ENCODE data around the gene PROSER3.

The PROSER3 gene

GRCh38 chr19:35790981-35791813, 33.2 kb downstream of the PROSER3 start:
- no peaks in the 10 kb centered on the region for H3K9me3 ChIP-seq (ENCODE audit: control insufficient read depth, low read length)
- H3K79me2 ChIP-seq = no peaks in the 10 kb centered on the region
- H3K27me3 ChIP-seq (ENCODE audit: control insufficient read depth, insufficient read depth, low read length) = no peaks in the 10 kb centered on the region
- H3K9ac ChIP-seq = no peak overlapping the region
- no peaks in the 10 kb centered on the region for H3K36me3 ChIP-seq (ENCODE audit: control insufficient read depth, insufficient read depth, low read length)
- no peaks in the 10 kb centered on the region for H3K4me1 ChIP-seq
- no peak overlapping the region for H3K27ac ChIP-seq
- no peak overlapping the region for H2AFZ ChIP-seq
- TF ChIP-seq CTCF (IDR thresholded peaks at IDR 0.05) = no peak
- no peak overlapping the region for H3K4me2 ChIP-seq (ENCODE audit: low read length)
- no peak overlapping the region for H3K4me3 ChIP-seq (ENCODE audit: low read depth, low read length)

GRCh38 chr19:35791814-35792279, 33.9 kb downstream of the PROSER3 start:
- Histone ChIP-seq H3K27ac (no peak overlapping the region), H3K4me3 (ENCODE audit: low read depth, low read length) (no peak overlapping the region), H3K36me3 (ENCODE audit: control insufficient read depth, insufficient read depth, low read length) (no peaks in the 10 kb centered on the region), H3K4me2 (ENCODE audit: low read length) (no peak overlapping the region), H2AFZ (no peak overlapping the region), H3K9ac (no peak overlapping the region), H3K79me2 (no peaks in the 10 kb centered on the region), H3K9me3 (ENCODE audit: control insufficient read depth, low read length) (no peaks in the 10 kb centered on the region), H3K4me1 (no peaks in the 10 kb centered on the region), H3K27me3 (ENCODE audit: control insufficient read depth, insufficient read depth, low read length) (no peaks in the 10 kb centered on the region)
- TF ChIP-seq CTCF (IDR thresholded peaks at IDR 0.05) = no peak

GRCh38 chr19:35792312-35792711, 34.3 kb downstream of the PROSER3 start:
- Histone ChIP-seq H3K4me1 (no peaks in the 10 kb centered on the region), H3K36me3 (ENCODE audit: control insufficient read depth, insufficient read depth, low read length) (no peaks in the 10 kb centered on the region), H3K4me3 (ENCODE audit: low read depth, low read length) (no peak overlapping the region), H2AFZ (no peak overlapping the region), H3K27ac (no peak overlapping the region), H3K4me2 (ENCODE audit: low read length) (no peak overlapping the region), H3K9ac (no peak overlapping the region), H3K27me3 (ENCODE audit: control insufficient read depth, insufficient read depth, low read length) (no peaks in the 10 kb centered on the region), H3K79me2 (no peaks in the 10 kb centered on the region), H3K9me3 (ENCODE audit: control insufficient read depth, low read length) (no peaks in the 10 kb centered on the region)
- TF ChIP-seq CTCF (IDR thresholded peaks at IDR 0.05) = no peak

GRCh38 chr19:35792888-35793287, 34.9 kb downstream of the PROSER3 start:
- Histone ChIP-seq H3K79me2 (no peaks in the 10 kb centered on the region), H3K9ac (no peak overlapping the region), H3K27me3 (ENCODE audit: control insufficient read depth, insufficient read depth, low read length) (no peaks in the 10 kb centered on the region), H3K27ac (no peak overlapping the region), H2AFZ (no peak overlapping the region), H3K4me1 (no peaks in the 10 kb centered on the region), H3K36me3 (ENCODE audit: control insufficient read depth, insufficient read depth, low read length) (no peaks in the 10 kb centered on the region), H3K9me3 (ENCODE audit: control insufficient read depth, low read length) (no peaks in the 10 kb centered on the region), H3K4me2 (ENCODE audit: low read length) (no peak overlapping the region), H3K4me3 (ENCODE audit: low read depth, low read length) (no peak overlapping the region)
- no peak for TF ChIP-seq CTCF (IDR thresholded peaks at IDR 0.05)
